Neural cell (in vitro differentiated cells): ENCODE data around the gene WNT5B. TPM values are rescaled to one million over a fixed set of nuclear protein-coding genes. Genes with fewer than 3 reads are reported as not detected.

Source experiments
- H2AFZ ChIP-seq: fragments of 200-600, 300-800 bp; sonication (generic), shearing (Covaris generic); 2 replicates; pipeline ENCODE4 v1.6.0; 2014; ENCODE audit warnings: low read depth, mild to moderate bottlenecking, antibody characterized with exemption, low read length, moderate library complexity
- H3F3A ChIP-seq: fragments of 200-600 bp; shearing (Covaris generic); 2 replicates; pipeline ENCODE4 v1.6.1; 2016; ENCODE audit warnings: mild to moderate bottlenecking, moderate library complexity, mixed read lengths, antibody characterized with exemption, low read length; ENCODE audit not compliant: insufficient read depth, poor library complexity, severe bottlenecking
- H3K27ac ChIP-seq: fragments of 200-600, 300-800 bp; sonication (generic), shearing (Covaris generic); 2 replicates; pipeline ENCODE4 v1.5.1; 2014; ENCODE audit warnings: mild to moderate bottlenecking, low read length, moderate library complexity
- H3K27me3 ChIP-seq: fragments of 300-800, 200-600 bp; sonication (generic), shearing (Covaris generic); 2 replicates; pipeline ENCODE4 v1.6.0; 2014; ENCODE audit warnings: mild to moderate bottlenecking, low read depth, low read length, moderate library complexity; ENCODE audit not compliant: insufficient read depth
- H3K36me3 ChIP-seq: fragments of 300-800, 200-600 bp; sonication (generic), shearing (Covaris generic); 2 replicates; pipeline ENCODE4 v1.5.1; 2014; ENCODE audit warnings: mild to moderate bottlenecking, antibody characterized with exemption, low read length, moderate library complexity; ENCODE audit not compliant: insufficient read depth
- H3K4me2 ChIP-seq: fragments of 300-800, 200-600 bp; sonication (generic), shearing (Covaris generic); 2 replicates; pipeline ENCODE4 v1.6.0; 2014; ENCODE audit warnings: mild to moderate bottlenecking, low read length
- H3K4me3 ChIP-seq: fragments of 300-800, 200-600 bp; sonication (generic), shearing (Covaris generic); 2 replicates; pipeline ENCODE4 v1.5.1; 2014; ENCODE audit warnings: mild to moderate bottlenecking, low read length, moderate library complexity
- H3K79me2 ChIP-seq: fragments of 200-600 bp; shearing (Covaris generic); replicated peaks from 2 replicates; pipeline ENCODE4 v1.6.0; 2014; ENCODE audit warnings: mild to moderate bottlenecking, low read length, moderate library complexity; ENCODE audit not compliant: insufficient read depth
- H3K9ac ChIP-seq: fragments of 300-800, 200-600 bp; sonication (generic), shearing (Covaris generic); 2 replicates; pipeline ENCODE4 v1.6.1; 2016; ENCODE audit warnings: mild to moderate bottlenecking, low read length, mixed read lengths
- H3K9me2 ChIP-seq: fragments of 200-600 bp; shearing (Covaris generic); 2 replicates; pipeline ENCODE4 v1.6.1; 2016; ENCODE audit warnings: mild to moderate bottlenecking, low read length, mixed read lengths; ENCODE audit not compliant: insufficient read depth
- H3K9me3 ChIP-seq: fragments of 200-600, 300-800 bp; sonication (generic), shearing (Covaris generic); 2 replicates; pipeline ENCODE4 v1.6.1; 2016; ENCODE audit warnings: mild to moderate bottlenecking, mixed run types, low read length, moderate library complexity, mixed read lengths
- H4K20me1 ChIP-seq: fragments of 200-600 bp; shearing (Covaris generic); 2 replicates; pipeline ENCODE4 v1.6.1; 2016; ENCODE audit warnings: mild to moderate bottlenecking, mixed run types; ENCODE audit not compliant: insufficient read depth
- CTCF ChIP-seq: fragments of 450-650 bp; IDR thresholded peaks from 2 replicates; pipeline ENCODE4 v1.5.1; 2014; ENCODE audit warnings: antibody characterized with exemption, mild to moderate bottlenecking, moderate library complexity; ENCODE audit not compliant: poor library complexity, severe bottlenecking
- EP300 ChIP-seq: fragments of 450-650 bp; conservative IDR thresholded peaks from 2 replicates; pipeline ENCODE4 v1.6.1; 2014; ENCODE audit warnings: antibody characterized with exemption, mild to moderate bottlenecking, moderate library complexity; ENCODE audit not compliant: poor library complexity, severe bottlenecking
- EZH2 ChIP-seq: fragments of 200-600, 300-800 bp; shearing (Covaris generic), sonication (generic); IDR thresholded peaks from 2 replicates; pipeline ENCODE4 v1.6.1; 2014; ENCODE audit warnings: antibody characterized with exemption, low read length, borderline replicate concordance, mild to moderate bottlenecking; ENCODE audit not compliant: insufficient read depth, poor library complexity, severe bottlenecking
- MXI1 ChIP-seq: fragments of 450-650 bp; conservative IDR thresholded peaks from 2 replicates; pipeline ENCODE4 v1.6.1; 2014; ENCODE audit warnings: antibody characterized with exemption, mild to moderate bottlenecking; ENCODE audit not compliant: poor library complexity, severe bottlenecking
- POLR2AphosphoS5 ChIP-seq: IDR thresholded peaks from 2 replicates; pipeline ENCODE4 v1.6.1; 2012
- RAD21 ChIP-seq: fragments of 450-650 bp; conservative IDR thresholded peaks from 2 replicates; pipeline ENCODE4 v1.6.1; 2014; ENCODE audit warnings: antibody characterized with exemption, mild to moderate bottlenecking, moderate library complexity
- REST ChIP-seq: IDR thresholded peaks from 2 replicates; pipeline ENCODE4 v1.6.1; 2012; ENCODE audit warnings: borderline replicate concordance
- SMC3 ChIP-seq: fragments of 450-650 bp; conservative IDR thresholded peaks from 2 replicates; pipeline ENCODE4 v1.6.1; 2014; ENCODE audit warnings: antibody characterized with exemption, mild to moderate bottlenecking, moderate library complexity; ENCODE audit not compliant: poor library complexity
- TAF1 ChIP-seq: IDR thresholded peaks from 2 replicates; pipeline ENCODE4 v1.6.1; 2012; ENCODE audit warnings: low read depth
- polyA plus RNA-seq: library from polyadenylated mRNA; depleted of rRNA; stranded (reverse); fragments of >200 nt; gene quantifications from 2 replicates; pipeline ENCODE4 v1.2.3, GENCODE V29; 2014

WNT5B gene
- polyA plus RNA-seq, 1 donor from 2014 or later: 17.0 TPM

GRCh38 chr12:1634590-1635191, 5.7 kb downstream of the WNT5B start (continued):
- TF ChIP-seq EP300: no peak
- peak; percentile 86 for TF ChIP-seq SMC3

GRCh38 chr12:1635301-1636095, 6.5 kb downstream of the WNT5B start:
- Histone ChIP-seq H3K4me3 (no peak overlapping the region), H3K9me3 (no peaks in the 10 kb centered on the region), H2AFZ (no peak overlapping the region), H3K9me2 (no peaks in the 10 kb centered on the region), H3K27ac (no peak overlapping the region), H3K36me3 (no peaks in the 10 kb centered on the region), H3K4me2 (no peak overlapping the region), H4K20me1 (no peaks in the 10 kb centered on the region), H3K27me3 (no peaks in the 10 kb centered on the region), H3F3A (peaks cover 2% of the 10 kb centered on the region), H3K79me2 (no peaks in the 10 kb centered on the region), H3K9ac (no peak overlapping the region)
- TF ChIP-seq TAF1 (no peak), RAD21 (no peak), REST (no peak), EZH2 (no peak), SMC3 (no peak), EP300 (no peak)

- H2AFZ ChIP-seq: no peak overlapping the region
- no peaks in the 10 kb centered on the region for H3K36me3 ChIP-seq
- H3K4me3 ChIP-seq: no peak overlapping the region
These were observed 9.2 kb downstream of the WNT5B start for GRCh38 chr12:1638203-1638602.

More at GRCh38 chr12:1638203-1638602, 9.2 kb downstream of the WNT5B start:
- no peaks in the 10 kb centered on the region for H3K9me3 ChIP-seq
- no peak overlapping the region for H3K4me2 ChIP-seq
- TF ChIP-seq RAD21 (no peak), REST (no peak), POLR2AphosphoS5 (no peak), MXI1 (no peak), CTCF (no peak), TAF1 (no peak), SMC3 (no peak), EZH2 (no peak), EP300 (no peak)
- no peak overlapping the region for H3K27ac ChIP-seq
- no peaks in the 10 kb centered on the region for H4K20me1 ChIP-seq
- no peaks in the 10 kb centered on the region for H3K79me2 ChIP-seq
- H3K9ac ChIP-seq: no peak overlapping the region
- H3K9me2 ChIP-seq: no peaks in the 10 kb centered on the region
- H3K27me3 ChIP-seq: no peaks in the 10 kb centered on the region
- H3F3A ChIP-seq: peaks cover 2% of the 10 kb centered on the region
